RWPE1 (cell line): Measurements from ENCODE around the gene GAS2.

Experiments used
- CTCF ChIA-PET: fragments of 350-600 bp; sonication (Branson Sonifier 250); formaldehyde crosslinking; extraction: SDS; loops from one replicate; lab custom pipeline; 2021; lab: Yijun Ruan, JAX
- POLR2A ChIA-PET: fragments of 400-600 bp; formaldehyde crosslinking; extraction: SDS; loops from one replicate; lab custom pipeline; 2020; ENCODE audit warnings: antibody characterized with exemption; ENCODE audit not compliant: low non-redundant PET; lab: Yijun Ruan, JAX
- DNase-seq: peaks from one replicate; pipeline ENCODE4 v3.0.0; 2012; ENCODE audit warnings: low spot score
- H3K27ac ChIP-seq: fragments of 450-650 bp; 2 replicates; pipeline ENCODE4 v1.5.1; 2017
- CTCF ChIP-seq: fragments of 450-650 bp; conservative IDR thresholded peaks from 2 replicates; pipeline ENCODE4 v1.5.1; 2017; ENCODE audit warnings: low read depth, mild to moderate bottlenecking

The GAS2 gene

GRCh38 chr11:22753416-22753815 is 87.0 kb downstream of the GAS2 start:
- no peak for TF ChIP-seq CTCF
- H3K27ac ChIP-seq = no peak overlapping the region
- DNase-seq = no peak
- CTCF ChIA-PET = interaction anchor here (0.6 kb wide), 1 partner anchor 8 kb away, joined by 7 read pairs; no protein-coding TSS in a partner anchor
- POLR2A ChIA-PET = no interaction called here

- no peak for TF ChIP-seq CTCF
- DNase-seq = no peak
- H3K27ac ChIP-seq = no peak overlapping the region
- ChIA-PET CTCF (interaction anchor here (0.6 kb wide), 1 partner anchor 18 kb away, joined by 3 read pairs; no protein-coding TSS in a partner anchor), POLR2A (no interaction called here)
Measured at GRCh38 chr11:22761066-22761465, 94.7 kb downstream of the GAS2 start.

GRCh38 chr11:22763166-22763565 is 96.8 kb downstream of the GAS2 start:
- CTCF ChIA-PET = no interaction called here
- no peak for TF ChIP-seq CTCF
- POLR2A ChIA-PET = no interaction called here
- no peak overlapping the region for H3K27ac ChIP-seq
- DNase-seq = no peak

- H3K27ac ChIP-seq = no peak overlapping the region
- ChIA-PET CTCF (no interaction called here), POLR2A (no interaction called here)
- no peak for DNase-seq
- TF ChIP-seq CTCF = no peak
Measured at GRCh38 chr11:22764735-22765134, 98.3 kb downstream of the GAS2 start.

- ChIA-PET POLR2A (no interaction called here), CTCF (no interaction called here)
- H3K27ac ChIP-seq = no peak overlapping the region
- no peak for DNase-seq
- no peak for TF ChIP-seq CTCF
Measured at GRCh38 chr11:22768281-22768680, 101.9 kb downstream of the GAS2 start.

- no peak overlapping the region for H3K27ac ChIP-seq
- no peak for TF ChIP-seq CTCF
- ChIA-PET CTCF (no interaction called here), POLR2A (no interaction called here)
- DNase-seq = no peak
Measured at GRCh38 chr11:22769081-22769480, 102.7 kb downstream of the GAS2 start.

GRCh38 chr11:22774716-22775115 is 108.3 kb downstream of the GAS2 start:
- POLR2A ChIA-PET = no interaction called here
- CTCF ChIA-PET = no interaction called here

More at GRCh38 chr11:22774716-22775115, 108.3 kb downstream of the GAS2 start:
- DNase-seq = no peak
- no peak for TF ChIP-seq CTCF
- no peak overlapping the region for H3K27ac ChIP-seq
